WTC11 (cell line): ENCODE results near the gene MPP2.

ENCODE experiments used
- MYBL2 ChIP-seq: sonication (generic); formaldehyde crosslinking; IDR thresholded peaks from 2 replicates; pipeline ENCODE4 v1.8.1; 2023; ENCODE audit warnings: mild to moderate bottlenecking, moderate library complexity, missing genetic modification reagents
- SP1 ChIP-seq: sonication (generic); formaldehyde crosslinking; conservative IDR thresholded peaks from 2 replicates; pipeline ENCODE4 v1.8.1; 2022; ENCODE audit warnings: missing genetic modification reagents
- TF ChIP-seq, protein P1 (sequence below): fragments of 200-600 bp; IDR thresholded peaks from 2 replicates; pipeline ENCODE4 v1.8.0; 2022; ENCODE audit warnings: antibody characterized with exemption

DNA sequence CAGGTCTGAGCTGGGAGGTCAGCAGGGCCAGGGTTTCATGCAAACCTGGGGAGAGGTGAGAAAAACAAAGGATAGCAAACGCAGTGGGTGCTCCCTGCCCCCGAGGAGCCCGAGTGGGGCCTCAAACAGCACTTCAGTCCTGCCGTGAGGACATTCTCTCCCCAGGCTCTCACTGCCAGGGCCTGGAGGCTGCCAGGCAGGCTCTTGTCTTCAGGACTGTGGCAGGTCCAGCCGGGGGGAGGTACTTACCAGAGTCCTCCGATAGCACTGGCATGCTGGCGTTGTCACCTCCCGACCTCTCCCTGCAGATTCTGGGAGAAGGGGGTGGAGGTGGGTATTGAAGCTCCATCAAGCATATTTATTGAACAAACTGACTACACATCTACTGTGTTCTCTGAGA, 75.7 kb downstream of the MPP2 start:
- TF ChIP-seq MYBL2 (CRISPR knock-in tag) (no peak), SP1 (CRISPR knock-in tag) (no peak)
- TF ChIP-seq, protein P1, sequence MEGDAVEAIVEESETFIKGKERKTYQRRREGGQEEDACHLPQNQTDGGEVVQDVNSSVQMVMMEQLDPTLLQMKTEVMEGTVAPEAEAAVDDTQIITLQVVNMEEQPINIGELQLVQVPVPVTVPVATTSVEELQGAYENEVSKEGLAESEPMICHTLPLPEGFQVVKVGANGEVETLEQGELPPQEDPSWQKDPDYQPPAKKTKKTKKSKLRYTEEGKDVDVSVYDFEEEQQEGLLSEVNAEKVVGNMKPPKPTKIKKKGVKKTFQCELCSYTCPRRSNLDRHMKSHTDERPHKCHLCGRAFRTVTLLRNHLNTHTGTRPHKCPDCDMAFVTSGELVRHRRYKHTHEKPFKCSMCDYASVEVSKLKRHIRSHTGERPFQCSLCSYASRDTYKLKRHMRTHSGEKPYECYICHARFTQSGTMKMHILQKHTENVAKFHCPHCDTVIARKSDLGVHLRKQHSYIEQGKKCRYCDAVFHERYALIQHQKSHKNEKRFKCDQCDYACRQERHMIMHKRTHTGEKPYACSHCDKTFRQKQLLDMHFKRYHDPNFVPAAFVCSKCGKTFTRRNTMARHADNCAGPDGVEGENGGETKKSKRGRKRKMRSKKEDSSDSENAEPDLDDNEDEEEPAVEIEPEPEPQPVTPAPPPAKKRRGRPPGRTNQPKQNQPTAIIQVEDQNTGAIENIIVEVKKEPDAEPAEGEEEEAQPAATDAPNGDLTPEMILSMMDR: no peak
